Tibial nerve (tissue), 3 donors: Measurements from ENCODE around the gene ASIC2.

Experiments used
- CTCF ChIP-seq, 5 experiments: fragments of 200-600 bp in 3 of 5; fragments of 450-650 bp in 2 of 5; sonication (generic) in 3 of 5; IDR thresholded peaks; one replicate each; pipeline ENCODE4 v1.5.1; 2016 to 2019; ENCODE audit warnings: antibody characterized with exemption in 5 of 5, mild to moderate bottlenecking in 3 of 5, moderate library complexity in 2 of 5
- POLR2A ChIP-seq, 2 donors: fragments of 450-650 bp; IDR thresholded peaks; one replicate each; pipeline ENCODE4 v1.6.1; 2017; ENCODE audit warnings: antibody characterized with exemption in 2 of 2, mild to moderate bottlenecking in 2 of 2, moderate library complexity in 2 of 2

- no peak for TF ChIP-seq POLR2A (IDR thresholded peaks at IDR 0.05)
- TF ChIP-seq CTCF (IDR thresholded peaks at IDR 0.05) = no peak
Observed at GRCh38 chr17:33045216-33045615, 247.9 kb downstream of the ASIC2 start.
